OCI-LY3 (cell line): Measurements from ENCODE around the gene CRYBG1.

ENCODE experiments used
- EZH2phosphoT487 ChIP-seq: fragments of 200-600 bp; shearing (Covaris generic); IDR thresholded peaks from 2 replicates; pipeline ENCODE4 v1.6.1; 2018; ENCODE audit warnings: antibody characterized with exemption, mixed run types, low read depth
- TF ChIP-seq, protein P1 (sequence below): fragments of 200-600, 300-600 bp; sonication (generic); IDR thresholded peaks from 2 replicates; pipeline ENCODE4 v1.5.1; 2014; ENCODE audit warnings: antibody characterized with exemption, low read length, low read depth

DNA sequence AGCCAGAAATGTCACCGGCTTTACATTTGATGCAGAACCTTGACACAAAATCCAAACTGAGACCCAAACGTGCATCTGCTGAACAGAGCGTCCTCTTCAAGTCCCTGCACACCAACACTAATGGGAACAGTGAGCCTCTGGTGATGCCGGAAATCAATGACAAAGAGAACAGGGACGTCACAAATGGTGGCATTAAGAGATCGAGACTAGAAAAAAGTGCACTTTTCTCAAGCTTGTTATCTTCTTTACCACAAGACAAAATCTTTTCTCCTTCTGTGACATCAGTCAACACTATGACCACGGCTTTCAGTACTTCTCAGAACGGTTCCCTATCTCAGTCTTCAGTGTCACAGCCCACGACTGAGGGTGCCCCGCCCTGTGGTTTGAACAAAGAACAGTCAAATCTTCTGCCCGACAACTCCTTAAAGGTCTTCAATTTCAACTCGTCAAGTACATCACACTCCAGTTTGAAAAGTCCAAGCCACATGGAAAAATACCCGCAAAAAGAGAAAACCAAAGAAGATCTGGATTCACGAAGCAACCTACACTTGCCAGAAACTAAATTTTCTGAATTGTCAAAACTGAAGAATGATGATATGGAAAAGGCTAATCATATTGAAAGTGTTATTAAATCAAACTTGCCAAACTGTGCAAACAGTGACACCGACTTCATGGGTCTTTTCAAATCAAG lies 160.3 kb downstream of the CRYBG1 start:
- TF ChIP-seq, protein P1, sequence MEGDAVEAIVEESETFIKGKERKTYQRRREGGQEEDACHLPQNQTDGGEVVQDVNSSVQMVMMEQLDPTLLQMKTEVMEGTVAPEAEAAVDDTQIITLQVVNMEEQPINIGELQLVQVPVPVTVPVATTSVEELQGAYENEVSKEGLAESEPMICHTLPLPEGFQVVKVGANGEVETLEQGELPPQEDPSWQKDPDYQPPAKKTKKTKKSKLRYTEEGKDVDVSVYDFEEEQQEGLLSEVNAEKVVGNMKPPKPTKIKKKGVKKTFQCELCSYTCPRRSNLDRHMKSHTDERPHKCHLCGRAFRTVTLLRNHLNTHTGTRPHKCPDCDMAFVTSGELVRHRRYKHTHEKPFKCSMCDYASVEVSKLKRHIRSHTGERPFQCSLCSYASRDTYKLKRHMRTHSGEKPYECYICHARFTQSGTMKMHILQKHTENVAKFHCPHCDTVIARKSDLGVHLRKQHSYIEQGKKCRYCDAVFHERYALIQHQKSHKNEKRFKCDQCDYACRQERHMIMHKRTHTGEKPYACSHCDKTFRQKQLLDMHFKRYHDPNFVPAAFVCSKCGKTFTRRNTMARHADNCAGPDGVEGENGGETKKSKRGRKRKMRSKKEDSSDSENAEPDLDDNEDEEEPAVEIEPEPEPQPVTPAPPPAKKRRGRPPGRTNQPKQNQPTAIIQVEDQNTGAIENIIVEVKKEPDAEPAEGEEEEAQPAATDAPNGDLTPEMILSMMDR, result no peak
- TF ChIP-seq EZH2phosphoT487, result no peak
